Activated CD4-positive, alpha-beta T cell treated with anti-CD3 and anti-CD28 coated beads for 36 hours (primary cell): Measurements from ENCODE around the gene DNAJC6. TPM values are rescaled to one million over a fixed set of nuclear protein-coding genes. Genes with fewer than 3 reads are reported as not detected.
"Not testable (repeated sequence)": the region's sequence is repeated elsewhere in the genome, so short reads cannot be mapped to it uniquely, and the experiment has no call there.

Experiments
- ATAC-seq: fragments of 200-7000 bp; cut with Tn5 transposase; one replicate; pipeline ENCODE4 v1.10.0; 2021; ENCODE audit warnings: mild to moderate bottlenecking, moderate library complexity
- CTCF ChIA-PET: fragments of 350-600 bp; sonication (Branson Sonifier 250); formaldehyde crosslinking; loops from one replicate; lab custom pipeline; 2021; ENCODE audit warnings: antibody characterized with exemption; lab: Charles Lee
- POLR2A ChIA-PET: fragments of 350-600 bp; sonication (Branson Sonifier 250); formaldehyde crosslinking; loops from one replicate; lab custom pipeline; 2021; ENCODE audit warnings: antibody characterized with exemption, inconsistent platforms; lab: Charles Lee
- DNase-seq: peaks from one replicate; pipeline ENCODE4 v3.0.0-alpha.2; 2020
- H3K27ac Mint-ChIP-seq: one replicate; pipeline ENCODE4 v1.8.0; 2021; ENCODE audit warnings: mixed read lengths
- H3K27me3 Mint-ChIP-seq: one replicate; pipeline ENCODE4 v1.8.0; 2021; ENCODE audit warnings: mixed read lengths
- H3K36me3 Mint-ChIP-seq: one replicate; pipeline ENCODE4 v1.8.0; 2021; ENCODE audit warnings: low read depth, mixed read lengths
- H3K4me1 Mint-ChIP-seq: one replicate; pipeline ENCODE4 v1.8.0; 2021; ENCODE audit warnings: mixed read lengths
- H3K4me3 Mint-ChIP-seq: one replicate; pipeline ENCODE4 v1.8.0; 2021; ENCODE audit warnings: mild to moderate bottlenecking, moderate library complexity, mixed read lengths
- H3K9me3 Mint-ChIP-seq: one replicate; pipeline ENCODE4 v1.8.0; 2021; ENCODE audit warnings: low read depth, mixed read lengths
- intact Hi-C, 2 experiments: fragments of 100-400 bp; cut with DNase I in 1 of 2; cut with micrococcal nuclease in 1 of 2; formaldehyde crosslinking; loops; one replicate each; pipeline versions ENCODE4 v1.14.2 to v1.15.1; 2022 to 2024; cut with DNase I, micrococcal nuclease
- total RNA-seq, 2 experiments: library from RNA; stranded (reverse); gene quantifications; one replicate each; pipeline ENCODE4 v1.2.3, GENCODE V29; 2021

DNAJC6 gene
- total RNA-seq, 2 experiments from 2014 or later: 2.3 to 2.5 TPM

GRCh38 chr1:65267683-65268082 lies 41.7 kb upstream of the DNAJC6 start:
- CTCF ChIA-PET: interaction anchor here (1.2 to 1.5 kb wide), 3 partner anchors 11 to 38 kb away, joined by 4 to 5 read pairs (median 4); no protein-coding TSS in a partner anchor
- intact Hi-C loops: loop anchor here (10.0 kb wide), 2 partner anchors 127 to 1657 kb away; partner anchors contain the start of genes DNAI4 (in 1 of the 2) and MIER1 (in 1 of the 2)

GRCh38 chr1:65269612-65270011 lies 39.7 kb upstream of the DNAJC6 start:
- DNase-seq (no peak), ATAC-seq (no peak)
- no peak overlapping the region for H3K4me3 Mint-ChIP-seq
- no peak overlapping the region for H3K27ac Mint-ChIP-seq
- peaks cover 21% of the 10 kb centered on the region for H3K27me3 Mint-ChIP-seq
- H3K36me3 Mint-ChIP-seq: no peaks in the 10 kb centered on the region
- no peaks in the 10 kb centered on the region for H3K9me3 Mint-ChIP-seq
- H3K4me1 Mint-ChIP-seq: peaks cover 15% of the 10 kb centered on the region
- intact Hi-C loops: loop anchor here (10.0 kb wide), 2 partner anchors 125 to 1655 kb away; partner anchors contain the start of genes DNAI4 (in 1 of the 2) and MIER1 (in 1 of the 2)
- ChIA-PET POLR2A (no interaction called here), CTCF (interaction anchor here (0.8 to 1.2 kb wide), 3 partner anchors 9 to 206 kb away, joined by 3 to 4 read pairs (median 4); no protein-coding TSS in a partner anchor)

More at GRCh38 chr1:65267683-65268082, 41.7 kb upstream of the DNAJC6 start:
- Mint-ChIP-seq H3K36me3 (no peaks in the 10 kb centered on the region), H3K27me3 (peaks cover 29% of the 10 kb centered on the region), H3K4me1 (peaks cover 19% of the 10 kb centered on the region), H3K27ac (no peak overlapping the region), H3K9me3 (no peaks in the 10 kb centered on the region), H3K4me3 (no peak overlapping the region)
- POLR2A ChIA-PET: no interaction called here
- no peak for DNase-seq
- no peak for ATAC-seq

GRCh38 chr1:65276197-65276939 lies 33.0 kb upstream of the DNAJC6 start:
- no peak for DNase-seq

DNA sequence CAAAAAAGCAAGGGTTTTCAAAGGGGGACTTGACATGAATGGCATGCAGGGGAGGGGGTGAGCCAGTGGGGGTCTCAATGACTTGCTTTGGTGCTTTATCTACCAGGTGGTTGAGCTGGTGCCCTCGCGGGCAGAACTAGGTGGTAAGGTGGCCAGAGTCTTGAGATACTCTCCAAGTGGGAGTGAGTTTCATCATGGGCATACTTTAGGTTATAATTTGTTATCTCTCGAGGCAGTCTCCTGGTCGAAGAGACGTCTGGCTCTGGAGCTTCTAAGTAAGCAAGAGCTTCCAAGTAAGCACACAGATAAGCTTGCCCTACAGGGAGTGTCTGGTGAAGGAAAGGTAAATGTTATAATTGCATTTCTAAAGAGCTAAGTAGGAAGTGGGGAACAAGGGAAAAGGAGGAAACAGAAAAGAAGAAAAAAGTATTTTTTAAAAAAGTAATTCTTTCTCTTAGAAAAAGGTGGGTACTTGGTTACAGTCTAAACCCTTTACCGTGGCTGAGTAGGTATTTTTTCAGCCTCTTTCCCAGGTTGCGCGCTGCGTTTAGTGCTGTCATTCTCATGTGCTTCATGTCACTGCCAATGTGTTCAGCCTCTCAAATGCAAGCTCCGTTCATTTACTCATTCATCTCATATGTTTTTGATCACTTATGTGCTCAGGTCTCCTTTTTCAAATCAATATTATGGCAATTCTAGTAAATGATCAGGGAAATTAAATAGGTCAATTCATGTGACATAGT lies 31.6 kb upstream of the DNAJC6 start:
- ChIA-PET POLR2A (interaction anchor here (0.6 kb wide), 1 partner anchor 61 kb away, joined by 9 read pairs; no protein-coding TSS in a partner anchor), CTCF (no interaction called here)
- intact Hi-C loops: no loop called here

More at GRCh38 chr1:65276197-65276939, 33.0 kb upstream of the DNAJC6 start:
- H3K9me3 Mint-ChIP-seq: no peaks in the 10 kb centered on the region
- no peaks in the 10 kb centered on the region for H3K36me3 Mint-ChIP-seq
- H3K4me1 Mint-ChIP-seq: no peaks in the 10 kb centered on the region
- peaks cover 10% of the 10 kb centered on the region for H3K27me3 Mint-ChIP-seq
- intact Hi-C loops: no loop called here
- ChIA-PET POLR2A (no interaction called here), CTCF (interaction anchor here (0.8 kb wide), 1 partner anchor 17 kb away, joined by 3 read pairs; no protein-coding TSS in a partner anchor)
- ATAC-seq: no peak
- no peak overlapping the region for H3K4me3 Mint-ChIP-seq
- H3K27ac Mint-ChIP-seq: no peak overlapping the region

DNA sequence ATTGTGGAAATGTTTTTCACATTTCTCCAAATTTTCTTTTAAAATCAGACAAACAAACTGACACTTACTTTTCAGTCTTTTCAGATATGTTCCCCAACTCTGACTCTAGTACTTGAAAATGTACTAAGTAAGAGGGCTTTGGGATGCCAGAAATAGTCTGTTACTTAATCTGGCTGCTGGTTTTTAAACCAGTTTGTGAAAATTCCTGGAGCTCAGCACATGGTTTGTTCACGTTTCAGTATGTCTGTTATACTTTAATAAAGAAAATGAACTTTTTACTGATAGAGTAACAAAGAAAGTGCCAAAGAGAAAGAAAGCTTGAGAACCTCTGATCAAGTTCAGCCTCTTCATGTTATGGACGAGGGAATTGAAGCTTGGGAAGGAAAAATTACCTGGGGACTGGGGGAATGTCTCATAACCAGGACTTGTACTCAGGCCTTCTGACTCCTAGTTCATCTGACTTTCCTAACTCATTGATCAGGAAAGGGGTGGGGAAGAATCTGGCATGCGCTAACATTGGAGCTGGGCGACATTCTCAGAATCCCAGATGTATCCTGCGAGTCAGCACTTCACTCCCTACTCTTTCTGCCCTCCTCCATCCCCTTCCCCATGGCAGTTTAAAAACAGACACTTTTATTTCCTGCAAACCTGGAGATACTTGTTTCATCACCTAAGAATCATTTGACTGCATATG lies 30.8 kb upstream of the DNAJC6 start:
- Mint-ChIP-seq H3K9me3 (no peaks in the 10 kb centered on the region), H3K27ac (no peak overlapping the region), H3K4me1 (no peaks in the 10 kb centered on the region), H3K36me3 (no peaks in the 10 kb centered on the region), H3K27me3 (peaks cover 9% of the 10 kb centered on the region), H3K4me3 (no peak overlapping the region)
- DNase-seq (no peak), ATAC-seq (no peak)
- CTCF ChIA-PET: interaction anchor here (0.5 kb wide), 1 partner anchor 27 kb away, joined by 3 read pairs; no protein-coding TSS in a partner anchor
- intact Hi-C loops: no loop called here
- POLR2A ChIA-PET: no interaction called here

More for the DNA sequence above, 31.6 kb upstream of the DNAJC6 start:
- Mint-ChIP-seq H3K4me1 (no peaks in the 10 kb centered on the region), H3K27me3 (peaks cover 9% of the 10 kb centered on the region), H3K36me3 (no peaks in the 10 kb centered on the region), H3K27ac (no peak overlapping the region), H3K9me3 (no peaks in the 10 kb centered on the region), H3K4me3 (no peak overlapping the region)
- no peak for DNase-seq
- ATAC-seq: no peak

- Mint-ChIP-seq H3K9me3 (no peaks in the 10 kb centered on the region), H3K4me3 (no peak overlapping the region), H3K4me1 (no peaks in the 10 kb centered on the region), H3K27ac (no peak overlapping the region), H3K27me3 (peaks cover 9% of the 10 kb centered on the region), H3K36me3 (no peaks in the 10 kb centered on the region)
- no peak for DNase-seq
- intact Hi-C loops: no loop called here
- no peak for ATAC-seq
- CTCF ChIA-PET: interaction anchor here (0.5 kb wide), 1 partner anchor 28 kb away, joined by 3 read pairs; no protein-coding TSS in a partner anchor
- POLR2A ChIA-PET: no interaction called here
Measured at GRCh38 chr1:65279070-65279779, 30.1 kb upstream of the DNAJC6 start.

- intact Hi-C loops: no loop called here
- no peak overlapping the region for H3K4me3 Mint-ChIP-seq
- no peaks in the 10 kb centered on the region for H3K4me1 Mint-ChIP-seq
- peaks cover 4% of the 10 kb centered on the region for H3K27me3 Mint-ChIP-seq
- H3K27ac Mint-ChIP-seq: no peak overlapping the region
- ATAC-seq (no peak), DNase-seq (no peak)
- H3K9me3 Mint-ChIP-seq: no peaks in the 10 kb centered on the region
- CTCF ChIA-PET: no interaction called here
- H3K36me3 Mint-ChIP-seq: no peaks in the 10 kb centered on the region
- POLR2A ChIA-PET: no interaction called here
Measured at GRCh38 chr1:65281846-65282245, 27.5 kb upstream of the DNAJC6 start.

GRCh38 chr1:65284229-65284628 lies 25.1 kb upstream of the DNAJC6 start:
- ChIA-PET CTCF (no interaction called here), POLR2A (no interaction called here)
- H3K4me1 Mint-ChIP-seq: no peaks in the 10 kb centered on the region
- intact Hi-C loops: no loop called here
- no peak for ATAC-seq
- H3K27me3 Mint-ChIP-seq: no peaks in the 10 kb centered on the region
- no peak for DNase-seq
- H3K36me3 Mint-ChIP-seq: no peaks in the 10 kb centered on the region
- H3K27ac Mint-ChIP-seq: no peak overlapping the region
- H3K9me3 Mint-ChIP-seq: no peaks in the 10 kb centered on the region
- H3K4me3 Mint-ChIP-seq: no peak overlapping the region

DNA sequence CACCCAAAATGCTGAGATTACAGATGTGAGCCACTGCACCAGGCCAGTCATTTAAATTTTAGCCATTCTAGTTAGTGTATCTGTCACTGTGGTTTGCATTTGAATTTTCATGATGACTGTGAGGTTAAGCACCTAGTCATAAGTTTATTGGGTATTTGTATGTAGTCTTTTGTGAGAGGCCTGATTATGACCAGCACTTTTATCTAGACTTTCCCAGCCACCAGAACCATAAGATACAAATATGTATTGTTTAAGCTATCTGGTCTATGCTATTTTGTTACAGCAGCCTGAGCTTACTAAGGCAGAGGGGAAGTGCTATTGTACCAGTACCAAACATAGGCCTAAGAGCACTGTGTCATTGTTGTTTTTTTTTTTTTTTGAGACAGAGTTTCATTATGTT lies 19.9 kb upstream of the DNAJC6 start:
- ChIA-PET CTCF (interaction anchor here (0.5 kb wide), 1 partner anchor 20 kb away, joined by 4 read pairs; the partner anchor contains the start of gene DNAJC6), POLR2A (no interaction called here)
- ATAC-seq (peak; percentile 39), DNase-seq (no peak)
- no peaks in the 10 kb centered on the region for H3K9me3 Mint-ChIP-seq
- no peaks in the 10 kb centered on the region for H3K36me3 Mint-ChIP-seq
- H3K27me3 Mint-ChIP-seq: no peaks in the 10 kb centered on the region
- intact Hi-C loops: no loop called here
- no peaks in the 10 kb centered on the region for H3K4me1 Mint-ChIP-seq
- H3K4me3 Mint-ChIP-seq: no peak overlapping the region
- no peak overlapping the region for H3K27ac Mint-ChIP-seq

GRCh38 chr1:65291818-65292217 lies 17.5 kb upstream of the DNAJC6 start:
- POLR2A ChIA-PET, H3K27me3 Mint-ChIP-seq, H3K27ac Mint-ChIP-seq, intact Hi-C loops, H3K4me3 Mint-ChIP-seq, H3K36me3 Mint-ChIP-seq, ATAC-seq, H3K4me1 Mint-ChIP-seq, DNase-seq, CTCF ChIA-PET, H3K9me3 Mint-ChIP-seq: not testable (repeated sequence)
